ENCODE measurements around the gene ITSN1.

The ITSN1 gene

DNA sequence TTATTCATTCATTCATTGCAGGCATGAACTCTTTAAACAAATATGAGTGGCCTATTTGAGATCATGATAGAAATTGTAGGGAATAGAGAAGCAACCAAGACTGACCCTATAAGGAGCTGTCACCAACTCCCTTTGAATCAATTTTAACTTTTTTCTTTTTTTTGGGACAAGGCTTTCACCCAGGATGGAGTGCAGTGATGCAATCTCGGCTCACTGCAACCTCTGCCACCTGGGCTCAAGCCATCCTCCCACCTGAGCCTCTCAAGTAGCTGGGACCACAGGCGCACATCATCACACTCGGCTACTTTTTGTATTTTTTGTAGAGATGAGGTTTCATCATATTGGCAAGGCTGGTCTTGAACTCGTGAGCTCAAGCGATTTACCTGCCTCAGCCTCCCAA is 290.4 kb downstream of the ITSN1 start:
- no peak for DNase-seq (ENCODE audit: low read depth)

DNA sequence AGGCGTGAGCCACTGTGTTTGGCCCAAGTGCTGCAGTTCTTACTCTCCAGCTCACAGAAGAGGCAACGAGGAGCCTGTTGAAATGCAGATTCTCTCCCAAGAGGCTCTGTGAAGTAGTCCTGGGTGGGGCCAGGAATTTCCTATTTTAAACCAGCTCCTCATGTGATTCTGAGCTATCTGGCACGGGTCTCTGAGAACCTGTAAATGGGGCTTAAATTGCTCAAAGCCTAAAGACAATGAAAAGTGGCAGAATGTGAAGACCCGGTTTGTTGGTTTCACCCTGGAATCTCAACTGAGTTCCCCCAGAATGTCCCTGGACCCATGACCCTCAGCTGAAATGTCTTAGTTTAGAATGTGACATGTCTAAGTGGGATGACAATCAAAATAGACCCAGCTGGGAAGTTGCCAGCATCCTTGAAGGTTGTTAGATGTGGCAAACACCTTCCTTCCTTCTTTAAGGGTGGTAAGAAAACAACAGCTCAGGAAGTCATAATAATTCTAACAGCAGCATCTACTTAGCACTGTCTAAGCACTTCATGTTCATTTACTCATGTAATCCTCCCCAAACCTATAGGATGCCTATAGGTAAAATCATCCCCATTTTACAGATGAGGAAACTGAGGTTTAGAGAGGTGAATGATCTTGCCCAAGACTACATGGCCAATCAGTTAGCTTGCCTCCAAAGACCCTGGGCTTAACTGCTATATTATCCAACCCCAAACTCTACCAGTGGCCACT is 294.2 kb downstream of the ITSN1 start:
- DNase-seq (ENCODE audit: low read depth): no peak

DNA sequence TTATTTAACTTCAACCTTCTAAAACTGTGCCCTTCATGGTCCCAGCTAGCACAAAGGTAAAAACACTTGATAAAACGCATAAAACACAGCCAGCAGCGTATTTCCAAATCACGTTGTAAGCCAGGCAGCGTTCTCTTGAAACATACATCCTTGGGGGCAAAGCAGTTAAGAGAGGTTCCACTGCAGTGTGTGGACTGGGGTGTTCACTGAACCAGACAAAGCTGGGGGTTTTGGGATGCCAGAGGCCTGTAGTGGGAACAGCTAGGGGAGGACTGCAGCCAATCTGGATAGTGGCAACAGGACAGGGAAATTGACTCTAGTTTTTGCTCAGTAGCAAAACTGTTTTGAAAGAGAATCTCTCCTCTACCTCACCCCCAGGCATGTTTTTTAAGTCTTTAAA is 294.8 kb downstream of the ITSN1 start:
- no peak for DNase-seq (ENCODE audit: low read depth)

DNA sequence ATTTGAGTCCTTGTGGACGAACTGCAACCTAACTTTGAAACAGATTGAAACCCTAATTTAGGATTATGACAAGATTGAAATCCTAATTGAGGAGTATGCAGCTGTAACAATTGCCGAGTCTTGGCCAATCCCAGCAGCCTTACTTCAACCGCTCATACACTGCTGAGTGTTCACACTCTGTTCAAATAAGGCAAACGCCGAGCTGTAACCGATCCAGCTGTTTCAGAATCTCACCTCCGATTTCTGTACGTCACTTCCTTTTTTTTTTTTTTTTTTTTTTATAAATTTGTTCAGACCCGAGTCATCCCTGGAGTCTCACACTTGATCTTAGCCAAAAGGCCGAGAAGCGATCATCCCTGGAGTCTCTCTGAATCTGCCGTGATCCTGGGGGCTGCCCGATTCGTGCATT is 295.6 kb downstream of the ITSN1 start:
- no peak for DNase-seq (ENCODE audit: low read depth)

DNA sequence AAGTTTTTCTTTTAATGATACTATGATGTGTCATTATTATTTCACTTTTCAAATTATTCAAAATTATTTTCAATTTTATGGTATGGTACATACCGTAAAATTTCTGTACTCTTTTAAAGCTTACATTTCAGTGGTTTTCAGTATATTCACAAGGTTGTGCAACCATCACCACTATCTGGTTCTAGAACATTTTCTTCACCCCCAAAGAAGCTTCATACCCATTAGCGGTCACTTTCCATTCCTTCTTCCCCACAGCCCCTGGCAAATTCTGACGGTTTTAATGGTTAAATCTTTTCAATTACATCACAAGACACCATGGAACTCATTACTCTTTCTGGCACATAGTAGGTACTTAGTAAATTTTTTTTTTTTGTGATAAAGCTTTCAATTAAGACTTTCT is 296.1 kb downstream of the ITSN1 start:
- no peak for DNase-seq (ENCODE audit: low read depth)

DNA sequence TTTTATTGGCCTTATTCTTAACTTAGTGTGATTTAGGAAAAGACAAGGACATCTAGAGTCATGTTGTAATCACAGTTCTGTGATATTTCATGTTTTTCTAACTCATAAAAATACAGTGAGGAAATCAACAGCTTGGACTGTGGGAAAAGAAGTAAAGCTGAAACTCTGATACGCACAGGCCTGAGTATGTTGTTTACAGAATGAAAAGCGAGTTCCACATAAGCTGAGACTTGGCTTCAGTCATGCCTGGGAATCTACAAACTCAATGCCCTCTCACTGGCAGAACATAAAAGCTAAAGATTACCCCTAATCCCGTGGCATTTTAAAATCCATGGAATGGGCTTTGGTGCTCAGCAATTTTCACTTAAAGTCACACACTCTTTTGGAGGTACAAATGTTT is 296.9 kb downstream of the ITSN1 start:
- no peak for DNase-seq (ENCODE audit: low read depth)

DNA sequence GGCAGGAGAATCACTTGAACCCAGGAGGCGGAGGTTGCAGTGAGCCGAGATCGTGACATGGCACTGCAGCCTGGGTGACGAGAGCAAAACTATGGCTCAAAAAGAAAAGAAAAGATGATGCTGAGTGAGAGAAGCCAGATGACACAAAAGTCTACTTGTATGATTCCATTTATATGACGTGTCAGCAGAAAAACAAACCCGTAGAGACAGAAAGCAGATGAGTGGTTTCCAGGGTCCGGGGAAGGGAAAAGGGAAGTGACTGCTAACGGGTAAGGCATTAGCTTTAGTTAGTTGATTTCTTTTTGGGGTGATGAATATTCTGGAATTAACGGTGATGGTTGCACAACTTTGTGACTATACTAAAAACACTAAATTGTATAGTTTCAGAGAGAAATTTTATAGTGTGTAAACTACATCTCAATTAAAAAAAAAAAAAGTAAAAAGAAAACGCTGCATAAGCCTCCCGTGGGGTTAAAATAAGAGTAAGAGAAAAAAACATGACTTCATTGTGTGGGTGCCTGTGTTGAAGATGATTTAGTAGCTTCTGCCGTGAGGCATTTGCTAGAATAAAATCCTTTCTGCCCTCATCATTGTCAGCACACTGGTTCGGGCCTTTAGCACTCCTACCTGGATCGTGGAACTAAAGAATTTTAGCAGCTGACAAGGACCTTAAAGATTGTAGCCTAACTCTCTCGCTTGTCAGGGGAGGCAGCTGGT is 298.0 kb downstream of the ITSN1 start:
- DNase-seq (ENCODE audit: low read depth): peak; percentile 54

DNA sequence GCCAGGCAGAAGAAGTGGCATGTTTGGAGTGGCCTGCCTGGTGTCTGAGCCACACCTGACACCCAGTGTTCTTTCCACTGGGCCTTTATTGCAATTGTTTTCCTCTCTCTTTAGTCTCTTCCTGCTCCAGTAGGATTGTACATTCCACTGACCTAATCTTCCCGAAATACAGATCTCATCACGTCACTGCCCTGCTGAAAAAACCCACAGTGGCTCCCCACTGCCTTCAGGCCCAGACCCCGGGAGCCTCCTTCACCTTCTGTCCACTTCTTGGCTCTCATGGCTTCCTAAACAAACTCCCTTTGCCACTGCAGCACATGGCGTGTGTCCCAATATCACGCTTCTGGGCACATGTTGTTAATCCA is 298.6 kb downstream of the ITSN1 start:
- DNase-seq (ENCODE audit: low read depth): no peak

DNA sequence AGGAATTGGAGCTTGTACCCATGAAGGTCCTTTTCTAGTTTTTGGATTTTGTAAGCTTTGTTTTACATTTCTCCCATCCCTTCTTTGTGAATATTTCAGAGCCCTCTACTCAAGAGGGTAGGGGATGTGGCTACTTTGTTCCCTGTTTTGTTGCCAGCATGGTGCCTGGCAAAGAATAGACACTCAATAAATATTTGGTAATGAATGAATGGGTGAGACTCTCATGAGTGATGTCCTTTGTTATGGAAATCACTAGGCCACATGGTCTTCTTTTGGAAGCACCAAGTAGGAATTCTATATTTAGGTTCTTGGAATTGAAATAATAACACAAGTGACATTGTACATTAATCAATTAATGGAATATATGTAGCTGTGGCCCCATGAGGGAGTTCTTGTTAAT is 300.1 kb downstream of the ITSN1 start:
- DNase-seq (ENCODE audit: low read depth): no peak

DNA sequence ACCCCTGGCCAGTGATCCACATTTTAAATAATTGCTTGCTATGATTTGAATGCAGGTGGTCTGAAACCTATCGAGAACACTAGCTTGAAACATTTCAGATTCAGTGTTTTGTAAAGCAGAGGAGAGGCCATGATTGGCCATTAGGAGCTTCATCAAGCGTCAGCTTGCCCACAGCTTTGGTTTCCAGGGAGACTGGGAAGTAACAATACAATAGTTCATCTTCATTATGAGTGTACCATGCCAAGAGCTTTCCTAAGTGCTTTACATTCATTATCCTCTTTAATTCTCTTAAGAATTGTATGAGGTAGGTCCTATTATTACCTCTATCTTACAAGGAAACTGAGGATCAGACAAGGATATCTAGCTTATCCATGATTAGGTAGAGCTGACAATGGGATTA is 301.0 kb downstream of the ITSN1 start:
- no peak for DNase-seq (ENCODE audit: low read depth)

DNA sequence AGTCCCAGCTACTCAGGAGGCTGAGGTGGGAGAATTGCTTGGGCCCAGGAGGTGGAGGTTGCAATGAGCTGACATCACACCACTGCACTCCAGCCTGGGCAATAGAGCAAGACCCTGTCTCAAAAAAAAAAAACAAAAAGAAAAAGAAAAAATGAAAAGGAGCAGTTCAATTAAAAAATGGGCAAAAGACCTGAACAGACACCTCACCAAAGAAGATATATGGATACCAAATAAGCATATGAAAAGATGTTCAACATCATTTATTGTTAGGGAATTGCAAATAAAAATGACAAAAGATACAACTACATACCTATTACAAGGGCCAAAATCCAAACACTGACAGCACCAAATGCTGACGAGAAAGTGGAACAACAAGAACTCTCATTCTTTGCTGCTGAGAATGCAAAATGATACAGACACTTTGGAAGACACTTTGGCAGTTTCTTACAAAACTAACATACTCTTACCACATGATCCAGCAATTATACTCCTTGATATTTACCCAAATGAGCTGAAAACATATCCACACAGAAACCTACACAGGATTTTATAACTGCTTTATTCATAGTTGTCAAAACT is 302.0 kb downstream of the ITSN1 start:
- no peak for DNase-seq (ENCODE audit: low read depth)

DNA sequence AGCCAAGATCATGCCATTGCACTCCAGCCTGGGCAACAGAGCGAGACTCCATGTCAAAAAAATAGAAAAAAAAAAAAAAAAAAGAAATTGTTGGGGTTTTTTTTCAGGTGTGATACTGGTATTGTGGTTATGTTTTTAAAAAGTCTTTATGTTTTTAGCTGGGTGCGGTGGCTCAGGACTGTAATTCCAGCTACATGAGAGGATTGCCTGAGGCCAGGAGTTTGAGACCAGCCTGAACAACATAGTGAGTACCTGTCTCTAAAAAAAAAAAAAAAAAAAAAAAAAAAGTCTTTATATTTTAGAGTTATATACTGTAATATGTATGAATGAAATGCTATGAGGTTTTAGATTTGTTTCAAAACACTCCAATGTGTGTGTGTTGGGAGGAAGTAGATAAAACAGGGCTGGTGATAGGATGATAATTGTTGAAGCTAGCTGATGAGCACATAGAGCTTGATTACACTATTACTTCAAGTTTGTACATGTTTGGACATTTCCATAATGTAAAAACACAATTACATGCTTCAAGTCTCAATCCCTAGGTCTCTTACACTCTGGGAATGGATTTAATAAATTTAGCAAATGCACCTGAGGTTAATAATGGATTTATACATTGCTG is 303.5 kb downstream of the ITSN1 start:
- no peak for DNase-seq (ENCODE audit: low read depth)

DNA sequence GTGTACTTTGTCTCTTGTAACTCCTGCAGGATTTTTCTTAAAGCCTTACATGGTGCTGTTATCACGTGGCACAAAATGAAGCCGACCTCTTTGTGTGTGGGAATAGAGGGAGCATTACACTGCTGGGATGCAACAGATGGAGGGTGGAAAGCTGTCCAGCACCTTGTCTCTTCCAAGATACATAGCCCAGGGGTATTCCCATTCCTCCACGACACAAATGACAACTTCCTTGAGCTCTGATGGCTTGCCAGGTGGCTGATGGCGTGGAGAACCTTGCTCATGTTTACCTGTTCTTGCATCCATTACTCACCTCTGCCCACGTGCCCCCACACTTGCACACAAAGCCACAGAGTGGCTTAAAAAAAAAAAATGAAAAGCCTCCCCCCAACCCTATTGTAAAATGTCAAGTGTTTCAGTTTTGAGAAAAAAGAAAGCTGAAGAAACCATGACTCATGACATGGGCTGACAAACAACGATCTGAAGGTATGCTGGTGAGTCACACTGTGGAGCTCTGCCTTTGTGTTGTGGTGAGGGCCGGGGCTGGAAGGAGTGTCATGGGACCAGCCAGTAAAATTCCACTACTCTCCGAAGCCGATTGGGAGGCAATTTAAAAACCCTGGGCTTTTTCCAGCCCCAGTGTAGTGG is 305.3 kb downstream of the ITSN1 start:
- peak; percentile 97 for DNase-seq (ENCODE audit: low read depth)

DNA sequence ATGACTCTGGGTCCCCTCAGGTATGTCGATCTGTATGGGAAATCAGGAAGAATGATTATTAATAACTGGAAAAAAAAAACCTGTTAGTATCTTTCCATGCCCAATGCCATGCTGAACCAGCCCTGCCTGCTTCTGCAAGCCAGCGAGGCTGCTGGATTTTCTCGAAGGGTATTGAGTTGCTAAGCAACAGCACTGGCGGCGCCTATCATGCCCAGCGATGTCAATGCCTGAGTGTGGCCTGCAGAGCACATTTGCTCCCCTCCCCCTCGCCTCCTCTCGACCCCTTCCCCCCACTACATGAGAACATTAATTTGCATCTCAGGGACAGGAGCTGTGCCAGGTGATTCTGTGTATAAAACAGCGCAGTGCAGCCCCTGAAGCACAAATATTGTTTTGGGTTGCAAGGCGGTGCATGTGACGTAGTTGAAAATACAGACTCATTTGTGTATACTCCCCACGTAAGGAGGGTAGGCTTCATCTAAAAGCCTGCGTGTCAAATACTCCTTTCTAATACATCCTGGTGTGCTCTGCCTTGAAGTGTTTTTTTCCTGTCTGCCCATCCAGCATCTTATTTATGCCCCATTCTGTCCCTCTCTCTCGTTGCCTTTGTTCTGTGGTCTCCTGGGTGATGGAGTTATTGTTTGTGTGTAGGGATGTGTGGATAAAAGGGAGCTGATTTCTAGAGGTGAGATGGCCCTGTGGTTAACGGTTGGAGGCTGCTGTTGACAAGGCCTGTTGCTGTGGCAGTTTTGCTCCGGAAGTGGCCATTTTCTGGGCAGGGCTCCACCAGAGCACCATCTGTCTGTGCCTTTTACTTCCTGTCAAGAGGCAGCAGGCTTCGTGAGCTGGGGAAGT is 306.0 kb downstream of the ITSN1 start:
- DNase-seq (ENCODE audit: low read depth): peak; percentile 67

DNA sequence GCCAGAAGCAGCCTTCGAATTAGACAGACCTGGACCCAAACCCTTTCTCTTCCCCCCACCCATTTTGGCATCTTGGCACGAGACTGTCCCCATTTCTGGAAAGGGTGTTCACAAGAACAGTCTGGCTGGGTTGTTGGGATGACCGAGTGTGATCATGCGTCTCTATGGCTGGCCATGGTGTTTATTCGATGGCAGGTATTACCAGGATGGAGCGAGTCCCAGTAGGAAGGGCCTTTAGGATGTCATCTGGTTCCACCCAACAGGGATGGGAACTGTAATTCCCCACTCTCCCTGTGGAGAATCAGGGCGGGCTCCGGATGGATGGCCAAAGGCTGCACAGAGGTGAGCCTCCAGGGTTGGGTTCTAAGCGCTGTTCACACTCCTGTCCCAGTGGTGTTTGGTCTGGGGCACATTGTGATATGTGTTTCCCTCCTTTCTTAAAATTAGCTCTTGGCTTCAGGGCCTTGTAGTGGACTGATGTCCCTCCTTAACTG is 306.7 kb downstream of the ITSN1 start:
- DNase-seq (ENCODE audit: low read depth): no peak

Measured in ELR (cell line).